Gastrocnemius medialis (tissue), 4 donors: Measurements from ENCODE around the gene LAMA4. TPM values are rescaled to one million over a fixed set of nuclear protein-coding genes. Genes with fewer than 3 reads are reported as not detected.

Source experiments
- ATAC-seq, 2 donors: fragments of 150-250 bp; one replicate each; pipeline ENCODE4 v1.9.1; 2016
- DNase-seq, 2 donors: peaks; one replicate each; pipeline ENCODE4 v3.0.0-alpha.2; 2019
- H3K27ac ChIP-seq, 4 donors: fragments of 200-600 bp; sonication (generic); 1 replicate in 1 of 4; 2 replicates in 3 of 4; pipeline ENCODE4 v1.5.1; 2016 to 2018; ENCODE audit warnings: mild to moderate bottlenecking in 2 of 4, moderate library complexity in 1 of 4
- H3K27me3 ChIP-seq, 3 donors: fragments of 200-600 bp; sonication (generic) in 2 of 3; 1 replicate in 1 of 3; 2 replicates in 2 of 3; pipeline versions ENCODE4 v1.5.1 to v1.6.0; 2016 to 2019; ENCODE audit warnings: mild to moderate bottlenecking in 1 of 3, moderate library complexity in 1 of 3
- H3K36me3 ChIP-seq, 2 donors: fragments of 200-600 bp; sonication (generic) in 1 of 2; one replicate each; pipeline ENCODE4 v1.5.1; 2017 to 2018
- H3K4me1 ChIP-seq, 2 donors: fragments of 200-600 bp; sonication (generic) in 1 of 2; one replicate each; pipeline ENCODE4 v1.5.1; 2016 to 2017; ENCODE audit warnings: mild to moderate bottlenecking in 2 of 2
- H3K4me3 ChIP-seq, 4 donors: fragments of 200-600 bp; sonication (generic) in 3 of 4; 1 replicate in 1 of 4; 2 replicates in 3 of 4; pipeline ENCODE4 v1.5.1; 2016 to 2019; ENCODE audit warnings: mild to moderate bottlenecking in 2 of 4
- H3K9me3 ChIP-seq, 3 donors: fragments of 200-600 bp; sonication (generic) in 2 of 3; 1 replicate in 1 of 3; 2 replicates in 2 of 3; pipeline ENCODE4 v1.5.1; 2016 to 2019
- CTCF ChIP-seq, 5 experiments: fragments of 450-650 bp in 3 of 5; fragments of 200-600 bp in 2 of 5; sonication (generic) in 2 of 5; IDR thresholded peaks in 4 of 5; conservative IDR thresholded peaks in 1 of 5; 1 replicate in 4 of 5; 2 replicates in 1 of 5; pipeline ENCODE4 v1.5.1; 2016 to 2019; ENCODE audit warnings: antibody characterized with exemption in 5 of 5, mild to moderate bottlenecking in 3 of 5, moderate library complexity in 3 of 5
- POLR2A ChIP-seq, 2 donors: fragments of 450-650 bp; IDR thresholded peaks; one replicate each; pipeline ENCODE4 v1.6.1; 2017; ENCODE audit warnings: antibody characterized with exemption in 2 of 2, mild to moderate bottlenecking in 2 of 2, moderate library complexity in 2 of 2
- in situ Hi-C, 4 donors: fragments of 200-750 bp; cut with MboI; loops; one replicate each; pipeline versions ENCODE4 v1.15.0 to v1.8.0; 2017; ENCODE audit warnings: low sequenced_read_pairs in 4 of 4
- intact Hi-C: fragments of 100-400 bp; cut with DNase I; formaldehyde crosslinking; loops from one replicate; pipeline ENCODE4 v1.15.1; 2023; ENCODE audit warnings: low total_unique reads
- total RNA-seq, 4 donors: library from RNA; depleted of rRNA; stranded (reverse); fragments of >200 nt; gene quantifications; one replicate each; pipeline versions ENCODE4 v1.1.0 to v1.2.3, GENCODE V29; 2016

Gene LAMA4
- total RNA-seq, 4 donors from 2014 or later = 4.4 to 19.1 (median 7.4) TPM

GRCh38 chr6:112245511-112246203 lies 8.7 kb downstream of the LAMA4 start:
- Histone ChIP-seq H3K27me3 (no peaks in the 10 kb centered on the region), H3K9me3 (no peaks in the 10 kb centered on the region), H3K36me3 (no peaks in the 10 kb centered on the region), H3K4me1 (peaks cover 0 to 10% of the 10 kb centered on the region in 2 donors), H3K4me3 (no peak overlapping the region), H3K27ac (peak overlapping the region; percentile 33 to 65 (median 48))
- DNase-seq (no peak), ATAC-seq (no peak)
- in situ Hi-C loops = no loop called here
- no peak for TF ChIP-seq CTCF (IDR thresholded peaks at IDR 0.05 in 4 of 5, conservative IDR thresholded peaks at IDR 0.05 in 1 of 5)
- no peak for TF ChIP-seq POLR2A (IDR thresholded peaks at IDR 0.05)
- intact Hi-C loops = no loop called here

GRCh38 chr6:112243861-112244827 lies 10.2 kb downstream of the LAMA4 start:
- H3K27me3 ChIP-seq = no peaks in the 10 kb centered on the region
- in situ Hi-C loops = no loop called here
- peak overlapping the region in 1 of 4 donors; percentile 27 for H3K4me3 ChIP-seq
- TF ChIP-seq POLR2A (IDR thresholded peaks at IDR 0.05) = no peak
- no peak for TF ChIP-seq CTCF (IDR thresholded peaks at IDR 0.05 in 4 of 5, conservative IDR thresholded peaks at IDR 0.05 in 1 of 5)
- H3K9me3 ChIP-seq = no peaks in the 10 kb centered on the region
- no peaks in the 10 kb centered on the region for H3K36me3 ChIP-seq
- intact Hi-C loops = no loop called here
- DNase-seq (no peak), ATAC-seq (no peak)
- H3K27ac ChIP-seq = peak overlapping the region; percentile 33 to 65 (median 48)
- H3K4me1 ChIP-seq = peaks cover 0 to 10% of the 10 kb centered on the region in 2 donors

GRCh38 chr6:112241820-112242429 lies 12.4 kb downstream of the LAMA4 start:
- H3K27ac ChIP-seq = peak overlapping the region in 3 of 4 donors; percentile 27 to 33 (median 29)
- H3K36me3 ChIP-seq = no peaks in the 10 kb centered on the region
- no peaks in the 10 kb centered on the region for H3K27me3 ChIP-seq
- no peaks in the 10 kb centered on the region for H3K9me3 ChIP-seq
- in situ Hi-C loops (no loop called here), intact Hi-C loops (no loop called here)
- DNase-seq (no peak), ATAC-seq (no peak)
- H3K4me3 ChIP-seq = no peak overlapping the region
- peaks cover 0 to 14% of the 10 kb centered on the region in 2 donors for H3K4me1 ChIP-seq
- no peak for TF ChIP-seq CTCF (IDR thresholded peaks at IDR 0.05 in 4 of 5, conservative IDR thresholded peaks at IDR 0.05 in 1 of 5)
- no peak for TF ChIP-seq POLR2A (IDR thresholded peaks at IDR 0.05)

- Histone ChIP-seq H3K27me3 (no peaks in the 10 kb centered on the region), H3K27ac (peak overlapping the region; percentile 60 to 75 (median 62)), H3K36me3 (no peaks in the 10 kb centered on the region), H3K4me1 (peaks cover 0 to 23% of the 10 kb centered on the region in 2 donors), H3K4me3 (no peak overlapping the region), H3K9me3 (no peaks in the 10 kb centered on the region)
- DNase-seq (peak in 1 of 2 donors; percentile 32), ATAC-seq (peak; percentile 31 to 41)
- in situ Hi-C loops (no loop called here), intact Hi-C loops (no loop called here)
- TF ChIP-seq POLR2A (IDR thresholded peaks at IDR 0.05) = no peak
- TF ChIP-seq CTCF (IDR thresholded peaks at IDR 0.05 in 4 of 5, conservative IDR thresholded peaks at IDR 0.05 in 1 of 5) = no peak
Measured at GRCh38 chr6:112237595-112237994, 16.8 kb downstream of the LAMA4 start.
